Spleen (tissue), 7 donors: ENCODE data around the gene KLHL26.

Source experiments
- CTCF ChIP-seq, 11 experiments: fragments of 200-600 bp in 7 of 11; fragments of 450-650 bp in 4 of 11; sonication (generic) in 4 of 11; IDR thresholded peaks in 8 of 11; conservative IDR thresholded peaks in 3 of 11; 1 replicate in 7 of 11; 2 replicates in 4 of 11; pipeline versions ENCODE4 v1.4.0 to v1.8.0; 2016 to 2021; ENCODE audit warnings: antibody characterized with exemption in 11 of 11, inconsistent platforms in 4 of 11, mild to moderate bottlenecking in 1 of 11
- POLR2A ChIP-seq, 3 donors: fragments of 450-650 bp; IDR thresholded peaks; one replicate each; pipeline ENCODE4 v1.5.1; 2017; ENCODE audit warnings: antibody characterized with exemption in 3 of 3, mild to moderate bottlenecking in 1 of 3
- POLR2AphosphoS5 ChIP-seq, 3 donors: sonication (generic); formaldehyde crosslinking; IDR thresholded peaks; one replicate each; pipeline ENCODE4 v1.5.1; 2017; ENCODE audit warnings: antibody characterized with exemption in 3 of 3
- donor health status: DM: no; HTN: no; CAD: no; lungs with moderate emphysema.
- donor health status: DM: no; HTN: no; CAD: no.
- donor health status: DM: no; HTN: no; CAD: no.

- TF ChIP-seq CTCF (IDR thresholded peaks at IDR 0.05 in 8 of 11, conservative IDR thresholded peaks at IDR 0.05 in 3 of 11) (no peak), POLR2A (IDR thresholded peaks at IDR 0.05) (no peak), POLR2AphosphoS5 (IDR thresholded peaks at IDR 0.05) (no peak)
Measured at GRCh38 chr19:18669883-18670282, 33.1 kb downstream of the KLHL26 start.
